CD4-positive, alpha-beta T cell treated with Interferon alpha-2 for 1 hour (primary cell): Measurements from ENCODE around the gene CCDC38.

Source experiments
- DNase-seq, 2 donors: peaks; one replicate each; pipeline ENCODE4 v3.0.0-alpha.2; 2020 to 2022

The CCDC38 gene

GRCh38 chr12:95830335-95831089, 111.9 kb downstream of the CCDC38 start:
- no peak for DNase-seq

GRCh38 chr12:95829395-95829794, 113.0 kb downstream of the CCDC38 start:
- no peak for DNase-seq

GRCh38 chr12:95820096-95820703, 122.2 kb downstream of the CCDC38 start:
- peak in 1 of 2 donors; percentile 9 for DNase-seq
